B cell (primary cell): Measurements from ENCODE around the gene MUC21. TPM values are rescaled to one million over a fixed set of nuclear protein-coding genes. Genes with fewer than 3 reads are reported as not detected.

Source experiments
- ATAC-seq: fragments of 200-7000 bp; cut with Tn5 transposase; one replicate; pipeline ENCODE4 v1.10.0; 2021; ENCODE audit warnings: low read depth, mild to moderate bottlenecking, moderate number of reproducible peaks, moderate library complexity
- CTCF ChIA-PET: fragments of 350-600 bp; sonication (Branson Sonifier 250); formaldehyde crosslinking; loops from one replicate; lab custom pipeline; 2021; ENCODE audit warnings: antibody characterized with exemption, inconsistent platforms; lab: Charles Lee
- POLR2A ChIA-PET: fragments of 350-600 bp; sonication (Branson Sonifier 250); formaldehyde crosslinking; loops from one replicate; lab custom pipeline; 2021; ENCODE audit warnings: antibody characterized with exemption; lab: Charles Lee
- DNase-seq: peaks from one replicate; pipeline ENCODE4 v3.0.0; 2013
- H2AFZ ChIP-seq: 2 replicates; pipeline ENCODE4 v1.6.1; 2012; ENCODE audit warnings: mild to moderate bottlenecking, low read depth, low read length; ENCODE audit not compliant: insufficient read depth, poor library complexity, severe bottlenecking
- H3K27ac ChIP-seq, 2 donors: 1 replicate in 1 of 2; 2 replicates in 1 of 2; pipeline ENCODE4 v1.5.1; 2012 to 2013; ENCODE audit warnings: low read length in 2 of 2, mild to moderate bottlenecking in 2 of 2, moderate library complexity in 1 of 2
- H3K27me3 ChIP-seq, 4 experiments: fragments of 200-600 bp in 1 of 4; sonication (generic) in 1 of 4; replicated peaks in 1 of 4; 1 replicate in 2 of 4; 2 replicates in 2 of 4; pipeline versions ENCODE4 v1.6.1 to v1.7.0; 2013 to 2016; ENCODE audit warnings: low read length in 3 of 4, mild to moderate bottlenecking in 2 of 4, mixed read lengths in 1 of 4, moderate library complexity in 1 of 4; ENCODE audit not compliant: insufficient read depth in 4 of 4, control insufficient read depth in 3 of 4; ENCODE audit errors: control extremely low read depth in 1 of 4
- H3K36me3 ChIP-seq, 2 experiments: replicated peaks in 1 of 2; 1 replicate in 1 of 2; 2 replicates in 1 of 2; pipeline versions ENCODE4 v1.6.1 to v1.7.1; 2013; ENCODE audit warnings: low read length in 1 of 2; ENCODE audit not compliant: insufficient read depth in 2 of 2, control insufficient read depth in 1 of 2; ENCODE audit errors: control extremely low read depth in 1 of 2, extremely low read depth in 1 of 2
- H3K4me1 ChIP-seq, 2 donors: fragments of 200-600 bp in 1 of 2; sonication (generic) in 1 of 2; 1 replicate in 1 of 2; 2 replicates in 1 of 2; pipeline versions ENCODE4 v1.5.1 to v1.6.1; 2013 to 2017; ENCODE audit warnings: low read length in 2 of 2; ENCODE audit not compliant: control insufficient read depth in 2 of 2, insufficient read depth in 2 of 2
- H3K4me2 ChIP-seq: replicated peaks from 2 replicates; pipeline ENCODE3; 2012; ENCODE audit warnings: mild to moderate bottlenecking, low read depth, low read length; ENCODE audit not compliant: poor library complexity, severe bottlenecking
- H3K4me3 ChIP-seq, 5 experiments: fragments of 200-600 bp in 1 of 5; sonication (generic) in 1 of 5; 1 replicate in 3 of 5; 2 replicates in 2 of 5; pipeline versions ENCODE4 v1.5.1 to v1.7.0; 2011 to 2016; ENCODE audit warnings: low read length in 4 of 5, mild to moderate bottlenecking in 4 of 5, low read depth in 2 of 5, control low read depth in 1 of 5, moderate library complexity in 1 of 5; ENCODE audit not compliant: insufficient read depth in 1 of 5; ENCODE audit errors: control extremely low read depth in 1 of 5, extremely low read depth in 1 of 5
- H3K79me2 ChIP-seq: fragments of 200-600 bp; sonication (generic); one replicate; pipeline ENCODE4 v1.6.0; 2016; ENCODE audit warnings: low read length; ENCODE audit not compliant: control insufficient read depth, insufficient read depth
- H3K9ac ChIP-seq: fragments of 200-600 bp; sonication (generic); 2 replicates; pipeline ENCODE4 v1.6.1; 2017; ENCODE audit warnings: mild to moderate bottlenecking, low read length, moderate library complexity
- H3K9me3 ChIP-seq, 3 donors: one replicate each; pipeline versions ENCODE4 v1.6.1 to v1.7.1; 2013; ENCODE audit warnings: low read length in 2 of 3; ENCODE audit not compliant: control insufficient read depth in 2 of 3, insufficient read depth in 1 of 3; ENCODE audit errors: control extremely low read depth in 1 of 3
- H4K20me1 ChIP-seq: 2 replicates; pipeline ENCODE4 v1.6.0; 2012; ENCODE audit warnings: mild to moderate bottlenecking, low read length; ENCODE audit not compliant: insufficient read depth, control insufficient read depth, poor library complexity, severe bottlenecking
- H3K27ac Mint-ChIP-seq: one replicate; pipeline ENCODE4 v1.8.0; 2021; ENCODE audit warnings: mixed read lengths
- H3K27me3 Mint-ChIP-seq: one replicate; pipeline ENCODE4 v1.8.0; 2021; ENCODE audit warnings: mixed read lengths
- H3K4me1 Mint-ChIP-seq: one replicate; pipeline ENCODE4 v1.8.0; 2021; ENCODE audit warnings: mixed read lengths
- H3K4me3 Mint-ChIP-seq: one replicate; pipeline ENCODE4 v1.8.0; 2021; ENCODE audit warnings: mixed read lengths
- H3K9me3 Mint-ChIP-seq: one replicate; pipeline ENCODE4 v1.8.0; 2022; ENCODE audit warnings: mixed read lengths; ENCODE audit not compliant: insufficient read depth
- CTCF ChIP-seq: fragments of 200-600 bp; IDR thresholded peaks from one replicate; pipeline ENCODE4 v1.8.0; 2022; ENCODE audit warnings: antibody characterized with exemption, mild to moderate bottlenecking
- EZH2 ChIP-seq: IDR thresholded peaks from 2 replicates; pipeline ENCODE4 v1.6.1; 2012; ENCODE audit warnings: borderline replicate concordance, low read depth, mild to moderate bottlenecking, moderate library complexity, low read length; ENCODE audit not compliant: insufficient read depth, poor library complexity, severe bottlenecking
- WGBS: methylation state at CpG from one replicate; pipeline ENCODE4 v1.1.5; 2013; ENCODE audit warnings: missing lambda C conversion rate; ENCODE audit not compliant: insufficient coverage; 5-methylcytosine and 5-hydroxymethylcytosine counted together
- intact Hi-C: fragments of 100-400 bp; cut with micrococcal nuclease; formaldehyde crosslinking; loops from one replicate; pipeline ENCODE4 v1.10.0; 2022
- polyA plus RNA-seq: library from polyadenylated mRNA; depleted of rRNA; stranded (reverse); fragments of >200 nt; gene quantifications from 2 replicates; pipeline ENCODE4 v1.2.3, GENCODE V29; 2012
- total RNA-seq, 2 donors: library from RNA; stranded (reverse); fragments of 120-200 nt in 1 of 2; gene quantifications; 1 replicate in 1 of 2; 2 replicates in 1 of 2; pipeline versions ENCODE4 v1.2.3 to v1.2.4, GENCODE V29; 2013 to 2022

Gene MUC21
- total and polyA plus RNA-seq, 2 donors (not counting 1 experiment from before 2014, with no cell fraction given): not detected

GRCh38 chr6:31009731-31010130 lies 26.2 kb downstream of the MUC21 start:
- H3K4me1 Mint-ChIP-seq: peaks cover 4% of the 10 kb centered on the region
- no peak overlapping the region for H3K4me3 ChIP-seq
- H3K27ac ChIP-seq: no peak overlapping the region
- H3K4me3 Mint-ChIP-seq: no peak overlapping the region
- no peaks in the 10 kb centered on the region for H3K79me2 ChIP-seq
- peaks cover 0 to 1% (median 0%) of the 10 kb centered on the region in 3 donors for H3K9me3 ChIP-seq
- no peaks in the 10 kb centered on the region for H3K4me1 ChIP-seq
- intact Hi-C loops: no loop called here
- TF ChIP-seq CTCF (no peak), EZH2 (no peak)
- 82% methylated on average over 6 of the region's 7 CpGs for WGBS
- peaks cover 55% of the 10 kb centered on the region for H3K27me3 Mint-ChIP-seq
- DNase-seq (no peak), ATAC-seq (no peak)
- H3K4me2 ChIP-seq: no peak overlapping the region
- ChIA-PET CTCF (no interaction called here), POLR2A (no interaction called here)
- H2AFZ ChIP-seq: no peak overlapping the region
- H3K36me3 ChIP-seq: no peaks in the 10 kb centered on the region
- H3K9me3 Mint-ChIP-seq: no peaks in the 10 kb centered on the region
- H4K20me1 ChIP-seq: no peaks in the 10 kb centered on the region
- H3K27me3 ChIP-seq: peaks cover 0 to 13% (median 3%) of the 10 kb centered on the region in 4 experiments
- H3K27ac Mint-ChIP-seq: no peak overlapping the region
- no peak overlapping the region for H3K9ac ChIP-seq

GRCh38 chr6:31010393-31011060 lies 27.0 kb downstream of the MUC21 start, which contains the start of gene MUC22:
Gene MUC22, plus strand, starts transcription at chr6:31010474. Its CDS starts 233 bp downstream, at chr6:31010707.
- Histone ChIP-seq H3K9ac (no peak within 1 kb of the TSS), H3K27ac (no peak within 1 kb of the TSS), H3K9me3 (peaks cover 0 to 3% (median 0%) of the 10 kb centered on the region in 3 donors), H3K4me3 (no peak within 1 kb of the TSS), H3K79me2 (no peaks in the 10 kb centered on the region), H3K4me1 (no peaks in the 10 kb centered on the region), H3K27me3 (peaks cover 0 to 17% (median 4%) of the 10 kb centered on the region in 4 experiments), H4K20me1 (no peaks in the 10 kb centered on the region), H3K4me2 (no peak within 1 kb of the TSS), H2AFZ (no peak within 1 kb of the TSS), H3K36me3 (no peaks in the 10 kb centered on the region)
- DNase-seq (no peak), ATAC-seq (no peak)
- no peak within 1 kb of the TSS for H3K4me3 Mint-ChIP-seq
- ChIA-PET POLR2A (no interaction called here), CTCF (no interaction called here)
- TF ChIP-seq EZH2 (no peak), CTCF (no peak)
- no peaks in the 10 kb centered on the region for H3K4me1 Mint-ChIP-seq
- no peak within 1 kb of the TSS for H3K27ac Mint-ChIP-seq
- no peaks in the 10 kb centered on the region for H3K9me3 Mint-ChIP-seq
- no CpG with 5 or more reads among the region's 4 CpGs for WGBS
- intact Hi-C loops: no loop called here
- peaks cover 60% of the 10 kb centered on the region for H3K27me3 Mint-ChIP-seq
